Transverse colon (tissue), 4 donors: Measurements from ENCODE around the gene CARMIL1.

Experiments used
- POLR2A ChIP-seq: fragments of 450-650 bp; IDR thresholded peaks from one replicate; pipeline ENCODE4 v1.6.1; 2016; ENCODE audit warnings: antibody characterized with exemption, mild to moderate bottlenecking, moderate library complexity
- POLR2AphosphoS5 ChIP-seq, 3 donors: sonication (generic); formaldehyde crosslinking; IDR thresholded peaks; one replicate each; pipeline ENCODE4 v1.6.1; 2016; ENCODE audit warnings: antibody characterized with exemption in 3 of 3
- TF ChIP-seq, protein P1 (sequence below), 5 experiments: fragments of 200-600 bp in 3 of 5; fragments of 450-650 bp in 2 of 5; sonication (generic) in 3 of 5; IDR thresholded peaks; 1 replicate in 2 of 5; 2 replicates in 3 of 5; pipeline ENCODE4 v1.5.1; 2016 to 2017; ENCODE audit warnings: antibody characterized with exemption in 5 of 5, inconsistent platforms in 3 of 5, mild to moderate bottlenecking in 2 of 5, moderate library complexity in 1 of 5

DNA sequence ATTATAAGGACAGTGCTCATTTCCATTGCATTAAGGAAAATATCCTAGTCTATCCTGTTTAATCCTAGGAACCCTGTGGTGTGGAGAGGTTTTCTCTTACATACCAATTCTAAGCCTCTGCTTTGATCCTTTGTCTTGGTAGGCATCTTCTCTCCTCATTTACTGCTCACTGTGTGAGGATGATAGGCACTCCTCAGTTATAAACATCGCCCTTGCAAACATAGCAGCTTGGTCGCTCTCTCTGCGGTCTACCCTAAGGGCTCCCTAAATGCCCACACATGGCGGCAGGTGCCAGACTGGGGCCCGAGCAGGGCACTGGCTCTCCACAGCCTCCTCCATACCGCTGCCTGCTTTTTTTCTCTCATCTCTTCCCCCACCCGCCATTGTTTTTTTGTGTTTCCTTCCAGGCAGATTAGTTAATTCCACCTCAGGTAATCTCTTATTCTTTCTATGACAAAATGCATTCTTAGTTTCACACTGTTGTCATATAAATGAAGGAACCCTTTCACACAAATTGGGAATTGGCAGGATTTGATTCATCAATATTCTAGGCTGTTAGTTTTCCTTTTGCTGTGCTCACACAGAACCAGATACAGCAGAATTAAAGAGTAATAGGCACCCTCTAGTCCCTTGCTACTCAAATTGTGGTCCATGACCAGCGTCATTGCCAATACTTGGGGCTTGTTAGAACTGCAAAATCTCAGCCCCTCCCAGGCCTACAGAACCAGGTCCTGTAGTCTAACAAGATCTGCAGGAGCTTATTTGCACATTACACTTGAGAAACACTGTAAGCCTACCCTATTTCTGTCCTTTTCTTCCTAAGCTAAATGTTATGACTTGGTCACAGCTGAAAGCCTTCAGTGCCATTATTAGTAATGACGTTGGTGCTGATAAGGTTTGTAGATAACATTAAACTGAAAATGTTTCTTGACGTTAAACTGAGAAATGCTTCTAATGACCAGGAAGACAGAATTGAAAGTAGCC is 36.3 kb downstream of the CARMIL1 start:
- TF ChIP-seq, protein P1, sequence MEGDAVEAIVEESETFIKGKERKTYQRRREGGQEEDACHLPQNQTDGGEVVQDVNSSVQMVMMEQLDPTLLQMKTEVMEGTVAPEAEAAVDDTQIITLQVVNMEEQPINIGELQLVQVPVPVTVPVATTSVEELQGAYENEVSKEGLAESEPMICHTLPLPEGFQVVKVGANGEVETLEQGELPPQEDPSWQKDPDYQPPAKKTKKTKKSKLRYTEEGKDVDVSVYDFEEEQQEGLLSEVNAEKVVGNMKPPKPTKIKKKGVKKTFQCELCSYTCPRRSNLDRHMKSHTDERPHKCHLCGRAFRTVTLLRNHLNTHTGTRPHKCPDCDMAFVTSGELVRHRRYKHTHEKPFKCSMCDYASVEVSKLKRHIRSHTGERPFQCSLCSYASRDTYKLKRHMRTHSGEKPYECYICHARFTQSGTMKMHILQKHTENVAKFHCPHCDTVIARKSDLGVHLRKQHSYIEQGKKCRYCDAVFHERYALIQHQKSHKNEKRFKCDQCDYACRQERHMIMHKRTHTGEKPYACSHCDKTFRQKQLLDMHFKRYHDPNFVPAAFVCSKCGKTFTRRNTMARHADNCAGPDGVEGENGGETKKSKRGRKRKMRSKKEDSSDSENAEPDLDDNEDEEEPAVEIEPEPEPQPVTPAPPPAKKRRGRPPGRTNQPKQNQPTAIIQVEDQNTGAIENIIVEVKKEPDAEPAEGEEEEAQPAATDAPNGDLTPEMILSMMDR (IDR thresholded peaks at IDR 0.05), result no peak
- TF ChIP-seq POLR2AphosphoS5 (IDR thresholded peaks at IDR 0.05) (no peak), POLR2A (no peak)
